Measurements from ENCODE around the gene NR4A2. TPM values are rescaled to one million over a fixed set of nuclear protein-coding genes. Genes with fewer than 3 reads are reported as not detected.

NR4A2 gene
- total and polyA plus RNA-seq, 11 donors, result 0.63 to 14.2 (median 1.3) TPM

DNA sequence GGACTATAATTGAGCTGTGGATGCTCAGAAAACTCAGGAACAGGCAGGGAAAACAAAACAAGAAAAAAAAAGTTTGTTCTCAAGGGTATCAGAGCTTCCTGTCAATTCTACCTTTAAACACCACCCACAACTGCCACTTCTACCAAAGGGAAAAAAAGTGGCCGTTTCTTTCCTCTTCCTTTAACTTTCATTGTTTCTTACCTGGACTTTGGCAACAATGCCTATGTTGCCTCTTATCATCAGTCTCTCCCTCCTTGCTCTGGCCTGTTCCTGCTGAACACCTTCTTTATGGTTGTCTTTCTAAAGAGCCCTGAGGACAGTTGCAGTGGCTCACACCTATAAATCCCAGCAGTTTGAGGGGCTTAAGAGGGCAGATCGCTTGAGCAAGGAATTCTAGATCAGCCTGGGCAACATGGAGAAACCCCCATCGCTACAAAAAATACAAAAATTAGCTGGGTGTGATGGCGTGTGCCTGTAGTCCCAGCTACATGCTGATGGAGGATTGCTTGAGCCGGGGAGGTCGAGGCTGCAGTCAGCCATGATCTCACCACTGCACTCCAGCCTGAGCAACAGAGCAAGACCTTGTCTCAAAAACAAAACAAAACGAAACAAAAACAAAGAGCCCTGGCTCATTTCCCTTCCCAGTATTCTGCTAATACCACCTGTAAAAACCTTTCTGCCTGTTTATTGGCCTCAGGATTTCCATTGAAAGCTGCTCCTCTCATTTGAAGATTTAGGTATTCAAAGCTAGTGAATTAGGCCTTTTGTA lies 18.0 kb upstream of the NR4A2 start:
- Histone ChIP-seq H3K4me1 (no peaks in the 10 kb centered on the region), H3K36me3 (no peaks in the 10 kb centered on the region), H3K4me3 (no peak overlapping the region), H3K9me3 (no peaks in the 10 kb centered on the region), H3K27ac (no peak overlapping the region), H3K27me3 (no peaks in the 10 kb centered on the region)
- DNase-seq (no peak), ATAC-seq (no peak)
- TF ChIP-seq, protein P1, sequence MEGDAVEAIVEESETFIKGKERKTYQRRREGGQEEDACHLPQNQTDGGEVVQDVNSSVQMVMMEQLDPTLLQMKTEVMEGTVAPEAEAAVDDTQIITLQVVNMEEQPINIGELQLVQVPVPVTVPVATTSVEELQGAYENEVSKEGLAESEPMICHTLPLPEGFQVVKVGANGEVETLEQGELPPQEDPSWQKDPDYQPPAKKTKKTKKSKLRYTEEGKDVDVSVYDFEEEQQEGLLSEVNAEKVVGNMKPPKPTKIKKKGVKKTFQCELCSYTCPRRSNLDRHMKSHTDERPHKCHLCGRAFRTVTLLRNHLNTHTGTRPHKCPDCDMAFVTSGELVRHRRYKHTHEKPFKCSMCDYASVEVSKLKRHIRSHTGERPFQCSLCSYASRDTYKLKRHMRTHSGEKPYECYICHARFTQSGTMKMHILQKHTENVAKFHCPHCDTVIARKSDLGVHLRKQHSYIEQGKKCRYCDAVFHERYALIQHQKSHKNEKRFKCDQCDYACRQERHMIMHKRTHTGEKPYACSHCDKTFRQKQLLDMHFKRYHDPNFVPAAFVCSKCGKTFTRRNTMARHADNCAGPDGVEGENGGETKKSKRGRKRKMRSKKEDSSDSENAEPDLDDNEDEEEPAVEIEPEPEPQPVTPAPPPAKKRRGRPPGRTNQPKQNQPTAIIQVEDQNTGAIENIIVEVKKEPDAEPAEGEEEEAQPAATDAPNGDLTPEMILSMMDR (IDR thresholded peaks at IDR 0.05), result no peak
- no peak for TF ChIP-seq POLR2A (IDR thresholded peaks at IDR 0.05)
- 86 to 88% (median 88%) methylated on average over 7 of the region's 7 CpGs for WGBS, 4 donors
- intact Hi-C loops (cut with DNase I), result no loop called here

DNA sequence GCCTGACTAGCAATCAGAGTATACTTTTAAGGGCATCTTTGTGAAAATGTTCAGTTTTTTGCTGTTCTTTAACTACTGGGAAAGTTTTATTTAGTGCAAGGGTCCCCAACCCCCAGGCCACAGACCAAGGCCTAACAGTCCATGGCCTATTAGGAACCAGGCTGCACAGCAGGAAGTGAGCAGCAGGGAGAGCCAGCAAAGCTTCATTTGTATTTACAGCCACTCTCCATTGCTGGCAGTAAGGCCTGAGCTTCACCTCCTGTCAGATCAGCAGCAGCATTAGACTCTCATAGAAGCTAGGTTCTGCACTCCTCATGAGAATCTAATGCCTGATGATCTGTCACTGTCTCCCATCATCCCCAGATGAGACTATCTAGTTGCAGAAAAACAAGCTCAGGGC lies 17.1 kb upstream of the NR4A2 start:
- H3K4me3 ChIP-seq, result no peak overlapping the region
- H3K4me1 ChIP-seq, result no peaks in the 10 kb centered on the region
- intact Hi-C loops (cut with DNase I), result loop anchor here in 2 of 10 donors (5.0 to 10.0 kb wide), 2 partner anchors 48 to 235 kb away; no protein-coding TSS in a partner anchor
- no peaks in the 10 kb centered on the region for H3K36me3 ChIP-seq
- no peak for DNase-seq
- TF ChIP-seq, protein P1 (IDR thresholded peaks at IDR 0.05), result no peak
- no peak for TF ChIP-seq POLR2A (IDR thresholded peaks at IDR 0.05)
- no peak overlapping the region for H3K27ac ChIP-seq
- no peaks in the 10 kb centered on the region for H3K27me3 ChIP-seq
- ATAC-seq, result no peak
- no peaks in the 10 kb centered on the region for H3K9me3 ChIP-seq

DNA sequence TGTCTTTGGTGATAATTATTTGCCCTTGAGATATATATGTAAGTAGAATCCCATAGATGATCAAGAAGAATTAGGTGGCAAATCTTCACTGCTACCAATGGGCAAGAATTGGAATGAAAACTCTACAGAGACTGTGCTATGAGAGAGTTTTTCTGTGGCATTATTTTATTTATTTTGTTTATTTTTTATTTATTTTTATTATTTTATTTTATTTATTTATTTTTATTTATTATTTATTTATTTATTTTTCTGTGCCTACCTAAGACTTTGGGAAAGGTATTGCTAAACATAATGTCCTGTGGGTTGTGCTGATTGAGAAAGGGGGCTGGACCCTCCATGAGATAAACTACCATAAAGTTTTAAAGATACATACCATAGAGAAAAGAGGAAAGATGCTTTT lies 16.6 kb upstream of the NR4A2 start:
- Histone ChIP-seq H3K4me1 (no peaks in the 10 kb centered on the region), H3K27me3 (no peaks in the 10 kb centered on the region), H3K4me3 (no peak overlapping the region), H3K36me3 (no peaks in the 10 kb centered on the region), H3K27ac (no peak overlapping the region), H3K9me3 (no peaks in the 10 kb centered on the region)
- ATAC-seq (no peak), DNase-seq (no peak)
- intact Hi-C loops (cut with DNase I), result loop anchor here in 2 of 10 donors (5.0 to 10.0 kb wide), 2 partner anchors 48 to 236 kb away; no protein-coding TSS in a partner anchor
- TF ChIP-seq, protein P1 (IDR thresholded peaks at IDR 0.05), result no peak
- TF ChIP-seq POLR2A (IDR thresholded peaks at IDR 0.05), result no peak

DNA sequence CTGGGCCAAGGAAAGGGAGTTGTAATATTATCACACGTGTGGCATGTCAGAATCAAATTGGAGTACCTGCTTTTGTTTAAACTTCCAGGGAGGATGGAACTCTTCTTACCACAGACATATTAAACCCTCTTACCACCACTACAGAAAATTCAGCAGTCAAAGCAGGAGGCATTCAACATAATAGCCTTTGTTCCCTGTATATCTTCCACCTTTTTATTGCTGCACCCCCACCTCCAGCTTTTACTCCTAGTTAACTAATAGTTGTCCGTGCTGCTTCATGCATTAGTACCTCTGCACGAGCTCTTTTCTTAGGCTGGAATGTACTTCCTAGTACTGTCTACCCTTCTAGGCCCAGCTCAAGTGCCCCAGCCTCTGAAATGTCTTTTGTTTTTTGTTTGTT lies 14.9 kb upstream of the NR4A2 start:
- WGBS, 4 donors, result 83 to 93% (median 89%) methylated on average over 3 of the region's 3 CpGs
- Histone ChIP-seq H3K9me3 (no peaks in the 10 kb centered on the region), H3K27ac (no peak overlapping the region), H3K36me3 (no peaks in the 10 kb centered on the region), H3K4me1 (peaks cover 0 to 8% (median 0%) of the 10 kb centered on the region in 12 donors), H3K27me3 (no peaks in the 10 kb centered on the region), H3K4me3 (no peak overlapping the region)
- TF ChIP-seq POLR2A (IDR thresholded peaks at IDR 0.05), result no peak
- TF ChIP-seq, protein P1 (IDR thresholded peaks at IDR 0.05), result no peak
- intact Hi-C loops (cut with DNase I), result loop anchor here in 2 of 10 donors (5.0 to 10.0 kb wide), 2 partner anchors 50 to 237 kb away; no protein-coding TSS in a partner anchor
- DNase-seq, result no peak
- ATAC-seq, result no peak

All from heart left ventricle (tissue), 16 donors.